GM21576 (cell line): ENCODE results near the gene SDCCAG8.

Experiments used
- ATAC-seq: cut with Tn5 transposase; IDR thresholded peaks from one replicate; pipeline ENCODE4 v1.9.1; 2021; ENCODE audit warnings: mild to moderate bottlenecking, moderate library complexity; ENCODE audit not compliant: unreplicated experiment

SDCCAG8 gene

GRCh38 chr1:243477731-243478290, 222.0 kb downstream of the SDCCAG8 start:
- ATAC-seq = no peak

- no peak for ATAC-seq
Observed at GRCh38 chr1:243481101-243481500, 225.3 kb downstream of the SDCCAG8 start.

- ATAC-seq = no peak
Observed at GRCh38 chr1:243482141-243483022, 226.5 kb downstream of the SDCCAG8 start.

GRCh38 chr1:243483071-243483771, 227.4 kb downstream of the SDCCAG8 start:
- ATAC-seq = no peak

GRCh38 chr1:243483952-243484351, 228.1 kb downstream of the SDCCAG8 start:
- no peak for ATAC-seq

GRCh38 chr1:243487036-243487648, 231.3 kb downstream of the SDCCAG8 start:
- no peak for ATAC-seq

GRCh38 chr1:243487649-243488227, 231.9 kb downstream of the SDCCAG8 start:
- no peak for ATAC-seq

GRCh38 chr1:243488459-243489157, 232.8 kb downstream of the SDCCAG8 start:
- no peak for ATAC-seq

GRCh38 chr1:243489158-243489527, 233.3 kb downstream of the SDCCAG8 start:
- ATAC-seq = no peak

GRCh38 chr1:243489681-243490546, 234.1 kb downstream of the SDCCAG8 start:
- ATAC-seq = no peak

GRCh38 chr1:243490748-243491686, 235.2 kb downstream of the SDCCAG8 start:
- no peak for ATAC-seq

- ATAC-seq = no peak
Observed at GRCh38 chr1:243493156-243494129, 237.6 kb downstream of the SDCCAG8 start.

GRCh38 chr1:243494741-243495431, 239.0 kb downstream of the SDCCAG8 start:
- no peak for ATAC-seq

- ATAC-seq = no peak
Observed at GRCh38 chr1:243495442-243496186, 239.8 kb downstream of the SDCCAG8 start.

GRCh38 chr1:243496187-243496646, 240.4 kb downstream of the SDCCAG8 start:
- ATAC-seq = no peak

- ATAC-seq = no peak
Observed at GRCh38 chr1:243496806-243497205, 241.0 kb downstream of the SDCCAG8 start.
